NB4 (cell line): Measurements from ENCODE around the gene SLC26A4.

Source experiments
- MYC ChIP-seq: IDR thresholded peaks from 2 replicates; pipeline ENCODE4 v1.6.1; 2011; ENCODE audit warnings: low read depth, low read length
- POLR2A ChIP-seq: IDR thresholded peaks from 2 replicates; pipeline ENCODE4 v1.6.1; 2011; ENCODE audit warnings: mild to moderate bottlenecking; ENCODE audit not compliant: insufficient read length; ENCODE audit errors: extremely low read depth
- TF ChIP-seq, protein P1 (sequence below): IDR thresholded peaks from one replicate; pipeline ENCODE4 v1.5.1; 2012; ENCODE audit warnings: low read depth, low read length
- TF ChIP-seq, protein P2 (sequence below): IDR thresholded peaks from 2 replicates; pipeline ENCODE4 v1.6.1; 2011; ENCODE audit warnings: low read depth, low read length

DNA sequence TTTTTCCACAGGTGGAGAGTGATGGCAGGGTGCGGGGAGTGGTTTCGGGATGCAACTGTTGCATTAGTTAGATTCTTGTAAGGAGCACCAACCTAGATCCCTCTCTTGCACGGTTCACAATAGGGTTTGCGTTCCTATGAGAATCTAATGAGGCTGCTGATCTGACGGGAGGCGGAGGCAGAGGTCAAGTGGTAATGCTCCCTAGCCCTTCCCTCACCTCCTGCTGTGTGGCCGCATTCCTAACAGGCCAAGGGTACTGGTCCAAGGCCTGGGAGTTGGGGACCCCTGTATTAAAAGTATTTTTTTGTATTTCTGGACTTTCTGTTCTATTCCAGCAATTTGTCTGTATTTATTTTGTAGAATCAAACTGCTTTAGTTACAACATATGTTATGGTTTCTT lies 90.5 kb downstream of the SLC26A4 start:
- TF ChIP-seq POLR2A (no peak), MYC (no peak)
- TF ChIP-seq, protein P1, sequence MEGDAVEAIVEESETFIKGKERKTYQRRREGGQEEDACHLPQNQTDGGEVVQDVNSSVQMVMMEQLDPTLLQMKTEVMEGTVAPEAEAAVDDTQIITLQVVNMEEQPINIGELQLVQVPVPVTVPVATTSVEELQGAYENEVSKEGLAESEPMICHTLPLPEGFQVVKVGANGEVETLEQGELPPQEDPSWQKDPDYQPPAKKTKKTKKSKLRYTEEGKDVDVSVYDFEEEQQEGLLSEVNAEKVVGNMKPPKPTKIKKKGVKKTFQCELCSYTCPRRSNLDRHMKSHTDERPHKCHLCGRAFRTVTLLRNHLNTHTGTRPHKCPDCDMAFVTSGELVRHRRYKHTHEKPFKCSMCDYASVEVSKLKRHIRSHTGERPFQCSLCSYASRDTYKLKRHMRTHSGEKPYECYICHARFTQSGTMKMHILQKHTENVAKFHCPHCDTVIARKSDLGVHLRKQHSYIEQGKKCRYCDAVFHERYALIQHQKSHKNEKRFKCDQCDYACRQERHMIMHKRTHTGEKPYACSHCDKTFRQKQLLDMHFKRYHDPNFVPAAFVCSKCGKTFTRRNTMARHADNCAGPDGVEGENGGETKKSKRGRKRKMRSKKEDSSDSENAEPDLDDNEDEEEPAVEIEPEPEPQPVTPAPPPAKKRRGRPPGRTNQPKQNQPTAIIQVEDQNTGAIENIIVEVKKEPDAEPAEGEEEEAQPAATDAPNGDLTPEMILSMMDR = no peak
- TF ChIP-seq, protein P2, sequence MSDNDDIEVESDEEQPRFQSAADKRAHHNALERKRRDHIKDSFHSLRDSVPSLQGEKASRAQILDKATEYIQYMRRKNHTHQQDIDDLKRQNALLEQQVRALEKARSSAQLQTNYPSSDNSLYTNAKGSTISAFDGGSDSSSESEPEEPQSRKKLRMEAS = no peak
